HepG2 (cell line): ENCODE data around the gene EGFLAM. TPM values are rescaled to one million over a fixed set of nuclear protein-coding genes. Genes with fewer than 3 reads are reported as not detected.

Source experiments
- CBX5 ChIP-seq: sonication (generic); formaldehyde crosslinking; IDR thresholded peaks from 2 replicates; pipeline ENCODE4 v1.4.0; 2020; ENCODE audit warnings: missing genetic modification reagents, borderline replicate concordance
- DZIP1 ChIP-seq: sonication (generic); formaldehyde crosslinking; IDR thresholded peaks from 2 replicates; pipeline ENCODE4 v1.5.0; 2020; ENCODE audit warnings: mild to moderate bottlenecking, missing genetic modification reagents
- FOSL1 ChIP-seq: sonication (generic); formaldehyde crosslinking; IDR thresholded peaks from 2 replicates; pipeline ENCODE4 v1.9.0; 2021; ENCODE audit warnings: missing genetic modification reagents, borderline replicate concordance
- HNRNPH1 ChIP-seq: fragments of 200-400 bp; formaldehyde crosslinking; optimal IDR thresholded peaks from 2 replicates; pipeline ENCODE3; 2017; ENCODE audit warnings: mild to moderate bottlenecking, low read depth, low read length
- HOXA9 ChIP-seq: sonication (generic); formaldehyde crosslinking; IDR thresholded peaks from 2 replicates; pipeline ENCODE4 v1.8.1; 2022; ENCODE audit warnings: missing genetic modification reagents, mild to moderate bottlenecking, moderate library complexity, borderline replicate concordance
- MXI1 ChIP-seq: IDR thresholded peaks from 3 replicates; pipeline ENCODE4 v1.6.1; 2012; ENCODE audit warnings: low read depth, low read length, inconsistent platforms, borderline replicate concordance
- NR2F2 ChIP-seq: IDR thresholded peaks from 2 replicates; pipeline ENCODE4 v1.6.1; 2012; ENCODE audit warnings: low read depth, inconsistent platforms, borderline replicate concordance
- PREB ChIP-seq: sonication (generic); formaldehyde crosslinking; IDR thresholded peaks from 2 replicates; pipeline ENCODE4 v1.4.0; 2020; ENCODE audit warnings: missing genetic modification reagents
- RFXAP ChIP-seq: sonication (generic); formaldehyde crosslinking; IDR thresholded peaks from 2 replicates; pipeline ENCODE4 v1.4.0; 2020; ENCODE audit warnings: missing genetic modification reagents, borderline replicate concordance
- TBX3 ChIP-seq: fragments of 450-650 bp; IDR thresholded peaks from 2 replicates; pipeline ENCODE4 v1.6.1; 2017; ENCODE audit warnings: antibody characterized with exemption, mild to moderate bottlenecking, inconsistent platforms, borderline replicate concordance
- USF2 ChIP-seq, 2 experiments: sonication (generic) in 1 of 2; formaldehyde crosslinking in 1 of 2; IDR thresholded peaks; 2 replicates each; pipeline versions ENCODE4 v1.5.1 to v1.6.1; 2011 to 2020; ENCODE audit warnings: borderline replicate concordance in 1 of 2, low read depth in 1 of 2, low read length in 1 of 2, mild to moderate bottlenecking in 1 of 2, missing genetic modification reagents in 1 of 2, moderate library complexity in 1 of 2
- ZIK1 ChIP-seq: sonication (generic); formaldehyde crosslinking; IDR thresholded peaks from 2 replicates; pipeline ENCODE4 v1.5.0; 2020; ENCODE audit warnings: mild to moderate bottlenecking, low read depth, missing genetic modification reagents, borderline replicate concordance
- ZNF10 ChIP-seq: sonication (generic); formaldehyde crosslinking; IDR thresholded peaks from 2 replicates; pipeline ENCODE4 v1.4.0; 2020; ENCODE audit warnings: mild to moderate bottlenecking, low read depth, missing genetic modification reagents, borderline replicate concordance
- ZNF274 ChIP-seq: sonication (generic); formaldehyde crosslinking; IDR thresholded peaks from 2 replicates; pipeline ENCODE4 v1.5.1; 2020; ENCODE audit warnings: mild to moderate bottlenecking, missing genetic modification reagents
- ZNF33B ChIP-seq: sonication (generic); formaldehyde crosslinking; IDR thresholded peaks from 2 replicates; pipeline ENCODE4 v1.5.1; 2020; ENCODE audit warnings: mild to moderate bottlenecking, missing genetic modification reagents
- ZNF567 ChIP-seq: sonication (generic); formaldehyde crosslinking; IDR thresholded peaks from 2 replicates; pipeline ENCODE4 v1.8.1; 2023; ENCODE audit warnings: mild to moderate bottlenecking, missing genetic modification reagents, borderline replicate concordance
- ZNF891 ChIP-seq: sonication (generic); formaldehyde crosslinking; IDR thresholded peaks from 2 replicates; pipeline ENCODE4 v1.5.0; 2020; ENCODE audit warnings: mild to moderate bottlenecking, missing genetic modification reagents
- polyA plus RNA-seq, 8 experiments: library from polyadenylated mRNA; depleted of rRNA in 3 of 8; stranded (reverse) in 7 of 8; unstranded in 1 of 8; fragments of >200 nt; fragmentation: Illumina TruSeq in 4 of 8; extraction: Trizol in 4 of 8; gene quantifications; 2 replicates each; pipeline versions ENCODE4 v1.2.1 to v1.2.3, GENCODE V29; 2011 to 2016; ENCODE audit warnings: low read depth in 4 of 8, missing spikeins in 1 of 8, mixed read lengths in 1 of 8; ENCODE audit not compliant: insufficient read depth in 1 of 8
- total RNA-seq, 5 experiments: library from RNA; depleted of rRNA; stranded (reverse); fragments of >200 nt; fragmentation: Illumina TruSeq; extraction: Trizol; gene quantifications; 2 replicates each; pipeline ENCODE4 v1.2.3, GENCODE V29; 2016; ENCODE audit warnings: low read depth in 1 of 5
- TF ChIP-seq, protein P1 (sequence below): sonication (generic); formaldehyde crosslinking; IDR thresholded peaks from 2 replicates; pipeline ENCODE4 v1.5.0; 2020; ENCODE audit warnings: missing genetic modification reagents, mild to moderate bottlenecking, borderline replicate concordance
- TF ChIP-seq, protein P2 (sequence below): sonication (generic); formaldehyde crosslinking; IDR thresholded peaks from 2 replicates; pipeline ENCODE4 v1.8.1; 2023; ENCODE audit warnings: missing genetic modification reagents, mild to moderate bottlenecking, borderline replicate concordance
- TF ChIP-seq, protein P3 (sequence below): sonication (generic); formaldehyde crosslinking; IDR thresholded peaks from 2 replicates; pipeline ENCODE4 v1.5.1; 2020; ENCODE audit warnings: mild to moderate bottlenecking, missing genetic modification reagents, moderate library complexity

Gene EGFLAM
- total and polyA plus RNA-seq, 2 of the 13 experiments (the other 11 are each of a cell fraction or from before 2014, with no cell fraction given): not detected

DNA sequence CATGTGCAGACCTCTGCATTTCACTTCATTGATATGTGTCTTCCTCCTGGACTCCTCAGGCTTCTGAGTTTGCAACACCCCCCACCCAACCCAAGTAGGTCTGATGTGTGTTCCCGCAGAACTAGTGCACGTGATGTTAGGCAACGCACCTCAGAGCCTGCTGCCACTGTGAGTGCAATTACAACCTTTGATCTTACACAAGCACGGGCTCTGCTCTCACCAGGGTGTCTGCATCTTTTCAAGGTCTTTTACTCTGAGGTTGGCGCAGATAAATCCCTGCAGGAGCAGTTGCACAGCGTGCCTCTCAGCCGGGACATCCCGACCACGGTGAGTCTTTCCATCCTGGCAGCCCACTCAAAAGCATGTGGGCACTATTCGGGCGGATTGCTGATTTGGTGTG is 80.1 kb downstream of the EGFLAM start (continued):
- TF ChIP-seq, protein P1, sequence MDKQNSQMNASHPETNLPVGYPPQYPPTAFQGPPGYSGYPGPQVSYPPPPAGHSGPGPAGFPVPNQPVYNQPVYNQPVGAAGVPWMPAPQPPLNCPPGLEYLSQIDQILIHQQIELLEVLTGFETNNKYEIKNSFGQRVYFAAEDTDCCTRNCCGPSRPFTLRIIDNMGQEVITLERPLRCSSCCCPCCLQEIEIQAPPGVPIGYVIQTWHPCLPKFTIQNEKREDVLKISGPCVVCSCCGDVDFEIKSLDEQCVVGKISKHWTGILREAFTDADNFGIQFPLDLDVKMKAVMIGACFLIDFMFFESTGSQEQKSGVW (CRISPR knock-in tag): no peak
- TF ChIP-seq HOXA9 (no peak), ZIK1 (CRISPR knock-in tag) (no peak), RFXAP (CRISPR knock-in tag) (no peak), TBX3 (peak; percentile 27; the same call in 1 of the 2 replicates), NR2F2 (no peak), MXI1 (no peak), ZNF274 (CRISPR knock-in tag) (no peak), USF2 (IDR thresholded peaks at IDR 0.05; ENCODE audit: low read depth, low read length) (peak; percentile 42), USF2 (CRISPR knock-in tag; IDR thresholded peaks at IDR 0.05; ENCODE audit: borderline replicate concordance) (peak; percentile 56; the same call in 1 of the 2 replicates), FOSL1 (CRISPR knock-in tag) (no peak), HNRNPH1 (no peak), ZNF567 (no peak), PREB (CRISPR knock-in tag) (no peak), ZNF10 (no peak), CBX5 (peak; percentile 62; the same call in 1 of the 2 replicates), ZNF891 (CRISPR knock-in tag) (peak; percentile 31; the same call in 1 of the 2 replicates), ZNF33B (CRISPR knock-in tag) (no peak), DZIP1 (CRISPR knock-in tag) (no peak)
- TF ChIP-seq, protein P2, sequence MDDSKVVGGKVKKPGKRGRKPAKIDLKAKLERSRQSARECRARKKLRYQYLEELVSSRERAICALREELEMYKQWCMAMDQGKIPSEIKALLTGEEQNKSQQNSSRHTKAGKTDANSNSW (CRISPR knock-in tag): no peak
- TF ChIP-seq, protein P3, sequence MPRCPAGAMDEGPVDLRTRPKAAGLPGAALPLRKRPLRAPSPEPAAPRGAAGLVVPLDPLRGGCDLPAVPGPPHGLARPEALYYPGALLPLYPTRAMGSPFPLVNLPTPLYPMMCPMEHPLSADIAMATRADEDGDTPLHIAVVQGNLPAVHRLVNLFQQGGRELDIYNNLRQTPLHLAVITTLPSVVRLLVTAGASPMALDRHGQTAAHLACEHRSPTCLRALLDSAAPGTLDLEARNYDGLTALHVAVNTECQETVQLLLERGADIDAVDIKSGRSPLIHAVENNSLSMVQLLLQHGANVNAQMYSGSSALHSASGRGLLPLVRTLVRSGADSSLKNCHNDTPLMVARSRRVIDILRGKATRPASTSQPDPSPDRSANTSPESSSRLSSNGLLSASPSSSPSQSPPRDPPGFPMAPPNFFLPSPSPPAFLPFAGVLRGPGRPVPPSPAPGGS: no peak
